RWPE2 (cell line): ENCODE results near the gene DNAH11.
A peak's percentile ranks its signal among the peaks of the same experiment; 100 is the strongest.

Experiments
- ATAC-seq: fragments of 200-7000 bp; cut with Tn5 transposase; 3 replicates; pipeline ENCODE4 v1.9.1; 2021; ENCODE audit warnings: low read depth
- DNase-seq: peaks from one replicate; pipeline ENCODE4 v3.0.0-alpha.2; 2020; ENCODE audit warnings: low spot score
- H3K27ac ChIP-seq: fragments of 450-650 bp; 2 replicates; pipeline ENCODE4 v1.5.1; 2017; ENCODE audit warnings: mild to moderate bottlenecking; ENCODE audit not compliant: poor library complexity, severe bottlenecking
- H3K27me3 ChIP-seq: fragments of 250-450 bp; sonication (Bioruptor Pico); 2 replicates; pipeline ENCODE4 v1.5.1; 2021; ENCODE audit warnings: mild to moderate bottlenecking, moderate library complexity; ENCODE audit not compliant: insufficient read depth, poor library complexity, severe bottlenecking
- H3K36me3 ChIP-seq: fragments of 250-450 bp; sonication (Bioruptor Pico); 2 replicates; pipeline ENCODE4 v1.5.1; 2020; ENCODE audit warnings: low read depth, mild to moderate bottlenecking, moderate library complexity
- H3K4me1 ChIP-seq: fragments of 250-450 bp; sonication (Bioruptor Pico); 2 replicates; pipeline ENCODE4 v1.5.1; 2021; ENCODE audit warnings: mild to moderate bottlenecking, moderate library complexity; ENCODE audit not compliant: insufficient read depth, poor library complexity, severe bottlenecking
- H3K4me3 ChIP-seq: fragments of 250-450 bp; sonication (Bioruptor Pico); 2 replicates; pipeline ENCODE4 v1.5.1; 2021; ENCODE audit warnings: mild to moderate bottlenecking, moderate library complexity; ENCODE audit not compliant: severe bottlenecking
- H3K9me3 ChIP-seq: fragments of 250-450 bp; sonication (Bioruptor Pico); 2 replicates; pipeline ENCODE4 v1.5.1; 2021; ENCODE audit warnings: mild to moderate bottlenecking, moderate library complexity; ENCODE audit not compliant: severe bottlenecking
- CTCF ChIP-seq: fragments of 450-650 bp; IDR thresholded peaks from one replicate; pipeline ENCODE4 v1.5.1; 2017; ENCODE audit warnings: mild to moderate bottlenecking, moderate library complexity; ENCODE audit not compliant: poor library complexity, severe bottlenecking

DNAH11 gene

GRCh38 chr7:21617513-21617912, 74.7 kb downstream of the DNAH11 start:
- Histone ChIP-seq H3K27ac (peak overlapping the region; percentile 83), H3K27me3 (no peaks in the 10 kb centered on the region), H3K4me3 (no peak overlapping the region), H3K9me3 (no peaks in the 10 kb centered on the region), H3K4me1 (peaks cover 25% of the 10 kb centered on the region), H3K36me3 (no peaks in the 10 kb centered on the region)
- no peak for TF ChIP-seq CTCF
- ATAC-seq (peak; percentile 5; the same call in 2 of the 3 replicates), DNase-seq (no peak)

- Histone ChIP-seq H3K9me3 (no peaks in the 10 kb centered on the region), H3K27ac (peak overlapping the region; percentile 83), H3K36me3 (no peaks in the 10 kb centered on the region), H3K27me3 (no peaks in the 10 kb centered on the region), H3K4me3 (no peak overlapping the region), H3K4me1 (peaks cover 25% of the 10 kb centered on the region)
- ATAC-seq: peak; percentile 74
- peak; percentile 68 for DNase-seq
- TF ChIP-seq CTCF: no peak
These were observed 75.1 kb downstream of the DNAH11 start for GRCh38 chr7:21617916-21618390.

DNA sequence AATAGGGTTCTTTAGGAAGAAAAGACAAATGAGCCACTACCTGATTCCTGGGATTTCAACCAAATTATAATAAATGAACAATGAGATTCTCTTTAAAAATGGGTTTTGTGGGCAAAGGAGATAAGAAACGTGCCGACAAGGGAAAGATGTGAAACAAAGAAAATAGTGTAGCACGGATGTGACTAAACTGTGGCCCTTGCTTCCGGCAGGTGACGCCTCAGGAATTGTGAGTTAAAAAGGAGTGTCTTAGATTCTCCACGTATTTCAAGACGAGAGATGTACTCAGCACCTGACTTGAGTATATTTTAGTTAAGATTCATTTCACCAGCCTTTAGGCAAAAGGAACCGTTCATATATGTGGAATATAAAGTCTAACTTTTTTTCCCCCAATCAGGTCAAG, 75.9 kb downstream of the DNAH11 start:
- no peak for DNase-seq
- Histone ChIP-seq H3K9me3 (no peaks in the 10 kb centered on the region), H3K4me1 (peaks cover 25% of the 10 kb centered on the region), H3K27me3 (no peaks in the 10 kb centered on the region), H3K36me3 (no peaks in the 10 kb centered on the region), H3K4me3 (no peak overlapping the region), H3K27ac (peak overlapping the region; percentile 83)
- ATAC-seq: no peak
- TF ChIP-seq CTCF: no peak

DNA sequence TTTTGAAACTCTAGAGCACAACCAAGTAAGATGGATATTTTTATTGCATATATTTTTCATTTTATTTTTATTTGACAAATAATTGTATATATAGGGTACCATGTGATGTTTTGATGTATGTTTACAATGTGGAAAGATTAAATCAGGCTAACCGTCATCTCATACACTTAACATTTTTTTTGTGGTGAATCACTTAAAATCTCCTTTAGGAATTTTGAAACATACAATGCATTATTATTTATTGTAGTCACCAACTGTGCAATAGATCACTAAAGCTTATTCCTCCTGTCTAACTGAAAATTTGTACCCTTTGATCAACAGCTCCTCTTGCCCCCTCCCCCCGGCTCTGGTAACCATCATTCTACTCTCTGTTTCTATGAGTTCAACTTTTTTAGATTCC, 77.2 kb downstream of the DNAH11 start:
- no peaks in the 10 kb centered on the region for H3K36me3 ChIP-seq
- H3K4me3 ChIP-seq: no peak overlapping the region
- TF ChIP-seq CTCF: no peak
- H3K4me1 ChIP-seq: peaks cover 25% of the 10 kb centered on the region
- no peak for ATAC-seq
- H3K27me3 ChIP-seq: no peaks in the 10 kb centered on the region
- no peak overlapping the region for H3K27ac ChIP-seq
- DNase-seq: no peak
- H3K9me3 ChIP-seq: no peaks in the 10 kb centered on the region

DNA sequence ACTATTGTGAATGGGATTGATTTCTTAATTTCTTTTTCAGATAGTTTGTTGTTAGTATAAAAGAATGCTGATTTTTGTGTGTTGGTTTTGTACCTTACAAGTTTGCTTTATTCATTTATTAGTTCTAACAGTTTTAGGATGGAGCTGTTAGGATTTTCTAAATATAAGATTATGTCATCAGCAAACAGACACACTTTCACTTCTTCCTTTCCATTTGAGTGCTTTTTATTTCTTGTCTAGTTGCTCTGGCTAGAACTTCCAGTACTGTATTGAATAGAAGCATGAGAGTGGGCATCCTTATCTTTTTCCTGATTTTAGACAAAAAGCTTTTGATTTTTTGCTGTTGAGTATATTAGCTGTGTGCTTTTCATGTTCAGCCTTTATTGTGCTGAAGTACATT, 81.5 kb downstream of the DNAH11 start:
- Histone ChIP-seq H3K27ac (no peak overlapping the region), H3K9me3 (no peaks in the 10 kb centered on the region), H3K4me3 (no peak overlapping the region), H3K27me3 (no peaks in the 10 kb centered on the region), H3K4me1 (no peaks in the 10 kb centered on the region), H3K36me3 (no peaks in the 10 kb centered on the region)
- TF ChIP-seq CTCF: no peak
- ATAC-seq (no peak), DNase-seq (no peak)
